ENCODE measurements around the gene WDFY3. TPM values are rescaled to one million over a fixed set of nuclear protein-coding genes. Genes with fewer than 3 reads are reported as not detected.

WDFY3 gene
- total RNA-seq, 1 experiment from 2014 or later = 39.9 TPM

- Histone ChIP-seq H3K4me3 (replicated peaks in 1 of 2; ENCODE audit: low read depth in 1 of 2, low read length in 2 of 2) (no peak overlapping the region), H4K20me1 (ENCODE audit: insufficient read depth) (no peaks in the 10 kb centered on the region), H3K4me2 (ENCODE audit: low read length) (no peak overlapping the region), H3K36me3 (ENCODE audit: control insufficient read depth in 1 of 2, insufficient read depth in 2 of 2, low read length in 2 of 2) (no peaks in the 10 kb centered on the region), H3K4me1 (ENCODE audit: control insufficient read depth in 1 of 2, insufficient read depth in 2 of 2, low read length in 2 of 2) (no peaks in the 10 kb centered on the region), H2AFZ (ENCODE audit: low read depth, low read length, poor library complexity, severe bottlenecking) (no peak overlapping the region), H3K9ac (ENCODE audit: low read length) (no peak overlapping the region), H3K27me3 (ENCODE audit: insufficient read depth, low read length) (no peaks in the 10 kb centered on the region), H3K9me2 (ENCODE audit: insufficient read depth) (no peaks in the 10 kb centered on the region), H3K27ac (ENCODE audit: low read depth, low read length) (no peak overlapping the region), H3K79me2 (ENCODE audit: insufficient read depth, low read length) (no peaks in the 10 kb centered on the region), H3K9me3 (ENCODE audit: control insufficient read depth in 1 of 2, insufficient read depth in 1 of 2, low read depth in 1 of 2, low read length in 2 of 2) (no peaks in the 10 kb centered on the region)
- no peak for TF ChIP-seq CEBPB (IDR thresholded peaks at IDR 0.05; ENCODE audit: low read depth)
- TF ChIP-seq ATF3 (IDR thresholded peaks at IDR 0.05) = no peak
- no peak for TF ChIP-seq SIN3A (IDR thresholded peaks at IDR 0.05; ENCODE audit: low read depth)
- no peak for TF ChIP-seq JUND (IDR thresholded peaks at IDR 0.05)
- no TSS peak for BruUV-seq (replicated peaks)
- intact Hi-C loops (cut with micrococcal nuclease) = no loop called here
- ChIA-PET CTCF (no interaction called here), RAD21 (ENCODE audit: low non-redundant PET in 1 of 2, low total read pairs in 2 of 2, uncharacterized antibody in 2 of 2, unreplicated experiment in 2 of 2) (no interaction called here), POLR2A (no interaction called here)
- ATAC-seq (no peak), DNase-seq (ENCODE audit: low read depth, low spot score) (no peak)
Measured at GRCh38 chr4:84894621-84895020, 71.9 kb downstream of the WDFY3 start.

GRCh38 chr4:84892950-84893349 is 73.5 kb downstream of the WDFY3 start:
- Histone ChIP-seq H3K9me2 (ENCODE audit: insufficient read depth) (no peaks in the 10 kb centered on the region), H3K27ac (ENCODE audit: low read depth, low read length) (no peak overlapping the region), H3K4me2 (ENCODE audit: low read length) (no peak overlapping the region), H3K4me1 (ENCODE audit: control insufficient read depth in 1 of 2, insufficient read depth in 2 of 2, low read length in 2 of 2) (no peaks in the 10 kb centered on the region), H3K79me2 (ENCODE audit: insufficient read depth, low read length) (no peaks in the 10 kb centered on the region), H3K4me3 (replicated peaks in 1 of 2; ENCODE audit: low read depth in 1 of 2, low read length in 2 of 2) (no peak overlapping the region), H2AFZ (ENCODE audit: low read depth, low read length, poor library complexity, severe bottlenecking) (no peak overlapping the region), H3K9me3 (ENCODE audit: control insufficient read depth in 1 of 2, insufficient read depth in 1 of 2, low read depth in 1 of 2, low read length in 2 of 2) (no peaks in the 10 kb centered on the region), H4K20me1 (ENCODE audit: insufficient read depth) (no peaks in the 10 kb centered on the region), H3K36me3 (ENCODE audit: control insufficient read depth in 1 of 2, insufficient read depth in 2 of 2, low read length in 2 of 2) (no peaks in the 10 kb centered on the region), H3K9ac (ENCODE audit: low read length) (no peak overlapping the region), H3K27me3 (ENCODE audit: insufficient read depth, low read length) (no peaks in the 10 kb centered on the region)
- ATAC-seq (no peak), DNase-seq (ENCODE audit: low read depth, low spot score) (no peak)
- BruUV-seq (replicated peaks) = no TSS peak
- POLR2A ChIA-PET = no interaction called here
- RAD21 ChIA-PET (ENCODE audit: low non-redundant PET in 1 of 2, low total read pairs in 2 of 2, uncharacterized antibody in 2 of 2, unreplicated experiment in 2 of 2) = no interaction called here
- intact Hi-C loops (cut with micrococcal nuclease) = no loop called here
- TF ChIP-seq EGR1 (IDR thresholded peaks at IDR 0.05; ENCODE audit: low read depth) (no peak), EZH2 (IDR thresholded peaks at IDR 0.05) (no peak), TCF7L2 (IDR thresholded peaks at IDR 0.05; ENCODE audit: borderline replicate concordance, extremely low read depth, insufficient read depth, insufficient read length) (no peak), REST (IDR thresholded peaks at IDR 0.05; ENCODE audit: low read depth) (no peak), JUND (IDR thresholded peaks at IDR 0.05) (no peak), ZNF274 (IDR thresholded peaks at IDR 0.05; ENCODE audit: low read depth, low read length) (no peak), RAD21 (IDR thresholded peaks at IDR 0.05; ENCODE audit: low read depth) (no peak), ZBTB33 (IDR thresholded peaks at IDR 0.05; ENCODE audit: extremely low read depth, insufficient replicate concordance, low read length) (no peak), POLR2AphosphoS5 (IDR thresholded peaks at IDR 0.05; ENCODE audit: low read depth, low read length) (no peak), FOSL1 (IDR thresholded peaks at IDR 0.05; ENCODE audit: low read depth) (no peak), EZH2phosphoT487 (IDR thresholded peaks at IDR 0.05; ENCODE audit: borderline replicate concordance) (no peak)
- CTCF ChIA-PET = no interaction called here

All from HCT116 (cell line).